BE2C (cell line): ENCODE data around the gene RAPGEF1.

ENCODE experiments used
- DNase-seq: peaks from one replicate; pipeline ENCODE4 v3.0.0-alpha.2; 2020
- H3K27me3 ChIP-seq: fragments of 250-450 bp; sonication (Bioruptor Pico); 2 replicates; pipeline ENCODE4 v1.5.1; 2020; ENCODE audit warnings: mild to moderate bottlenecking
- H3K36me3 ChIP-seq: fragments of 250-450 bp; sonication (Bioruptor Pico); 2 replicates; pipeline ENCODE4 v1.5.1; 2020; ENCODE audit warnings: mild to moderate bottlenecking
- H3K4me1 ChIP-seq: fragments of 250-450 bp; sonication (Bioruptor Pico); 2 replicates; pipeline ENCODE4 v1.5.1; 2020
- H3K4me3 ChIP-seq: 2 replicates; pipeline ENCODE4 v1.5.1; 2011; ENCODE audit warnings: low read depth, low read length
- H3K9me3 ChIP-seq: fragments of 250-450 bp; sonication (Bioruptor Pico); 2 replicates; pipeline ENCODE4 v1.5.1; 2020
- TF ChIP-seq, protein P1 (sequence below): IDR thresholded peaks from 2 replicates; pipeline ENCODE4 v1.5.1; 2012; ENCODE audit warnings: mild to moderate bottlenecking, low read depth, low read length

RAPGEF1 gene

DNA sequence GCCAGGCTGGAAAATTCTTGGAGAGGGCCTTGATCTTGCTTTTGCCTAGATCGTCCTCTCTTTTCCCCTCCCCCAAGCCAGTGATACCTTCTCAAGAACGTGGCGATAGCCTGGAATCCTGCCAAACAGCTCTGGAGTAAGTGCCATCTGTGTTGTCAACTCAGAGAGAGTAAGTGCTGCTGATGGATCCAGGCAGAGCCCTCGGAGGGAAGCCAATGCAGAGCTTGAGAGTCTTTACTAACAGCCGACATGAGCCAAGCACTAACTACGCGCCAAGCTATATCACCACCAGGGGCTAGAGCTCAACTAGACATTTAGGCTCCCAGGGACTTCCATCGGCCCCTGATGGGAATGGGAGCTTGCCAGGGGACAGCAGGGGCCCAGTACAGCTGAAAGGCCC lies 17.6 kb downstream of the RAPGEF1 start:
- H3K4me1 ChIP-seq = peaks cover 14% of the 10 kb centered on the region
- TF ChIP-seq, protein P1, sequence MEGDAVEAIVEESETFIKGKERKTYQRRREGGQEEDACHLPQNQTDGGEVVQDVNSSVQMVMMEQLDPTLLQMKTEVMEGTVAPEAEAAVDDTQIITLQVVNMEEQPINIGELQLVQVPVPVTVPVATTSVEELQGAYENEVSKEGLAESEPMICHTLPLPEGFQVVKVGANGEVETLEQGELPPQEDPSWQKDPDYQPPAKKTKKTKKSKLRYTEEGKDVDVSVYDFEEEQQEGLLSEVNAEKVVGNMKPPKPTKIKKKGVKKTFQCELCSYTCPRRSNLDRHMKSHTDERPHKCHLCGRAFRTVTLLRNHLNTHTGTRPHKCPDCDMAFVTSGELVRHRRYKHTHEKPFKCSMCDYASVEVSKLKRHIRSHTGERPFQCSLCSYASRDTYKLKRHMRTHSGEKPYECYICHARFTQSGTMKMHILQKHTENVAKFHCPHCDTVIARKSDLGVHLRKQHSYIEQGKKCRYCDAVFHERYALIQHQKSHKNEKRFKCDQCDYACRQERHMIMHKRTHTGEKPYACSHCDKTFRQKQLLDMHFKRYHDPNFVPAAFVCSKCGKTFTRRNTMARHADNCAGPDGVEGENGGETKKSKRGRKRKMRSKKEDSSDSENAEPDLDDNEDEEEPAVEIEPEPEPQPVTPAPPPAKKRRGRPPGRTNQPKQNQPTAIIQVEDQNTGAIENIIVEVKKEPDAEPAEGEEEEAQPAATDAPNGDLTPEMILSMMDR = peak; percentile 44
- H3K27me3 ChIP-seq = no peaks in the 10 kb centered on the region
- H3K36me3 ChIP-seq = no peaks in the 10 kb centered on the region
- H3K9me3 ChIP-seq = no peaks in the 10 kb centered on the region
- no peak overlapping the region for H3K4me3 ChIP-seq
- peak; percentile 80 for DNase-seq

DNA sequence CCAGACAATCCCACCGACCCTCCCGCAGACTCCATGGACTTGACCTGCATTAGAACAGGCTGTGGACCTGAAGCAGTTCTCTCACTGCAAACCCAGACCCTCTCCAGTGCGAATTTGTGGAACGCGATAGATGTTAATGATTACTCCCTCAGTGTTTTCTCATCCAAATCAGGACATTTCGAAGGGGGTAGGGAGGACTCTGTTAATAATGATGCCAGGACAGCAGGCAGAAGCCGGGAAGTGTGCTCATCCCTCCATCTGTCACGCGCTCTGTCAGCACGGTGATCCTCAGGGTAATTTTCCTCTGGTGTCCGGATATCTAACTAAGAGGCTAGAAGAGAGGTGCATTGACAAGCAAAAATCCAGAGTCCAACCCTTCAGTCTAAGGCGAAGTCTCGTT lies 18.8 kb downstream of the RAPGEF1 start:
- H3K27me3 ChIP-seq = no peaks in the 10 kb centered on the region
- TF ChIP-seq, protein P1 = no peak
- peaks cover 13% of the 10 kb centered on the region for H3K4me1 ChIP-seq
- no peaks in the 10 kb centered on the region for H3K9me3 ChIP-seq
- H3K4me3 ChIP-seq = no peak overlapping the region
- DNase-seq = no peak
- H3K36me3 ChIP-seq = no peaks in the 10 kb centered on the region

DNA sequence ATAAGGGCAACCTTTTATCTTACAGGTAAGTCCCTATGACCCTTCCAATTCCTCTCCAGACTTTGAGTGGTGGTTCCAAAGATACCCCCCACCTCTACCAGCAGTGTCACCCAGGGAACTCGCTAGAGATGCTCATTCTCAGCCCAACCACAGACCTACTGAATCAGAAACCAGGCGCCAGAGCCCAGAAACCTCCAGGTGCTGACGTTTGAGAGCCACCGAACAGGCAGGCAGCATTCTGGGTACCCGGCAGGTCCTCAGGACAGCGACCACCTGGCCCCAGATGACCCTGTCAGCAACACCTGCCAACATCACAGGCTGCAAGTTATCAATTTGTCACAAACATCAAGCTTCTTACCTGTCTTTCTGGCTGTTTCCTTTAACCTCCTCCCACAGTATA lies 19.5 kb downstream of the RAPGEF1 start:
- Histone ChIP-seq H3K4me1 (peaks cover 13% of the 10 kb centered on the region), H3K36me3 (no peaks in the 10 kb centered on the region), H3K4me3 (no peak overlapping the region), H3K9me3 (no peaks in the 10 kb centered on the region), H3K27me3 (no peaks in the 10 kb centered on the region)
- TF ChIP-seq, protein P1 = no peak
- no peak for DNase-seq

DNA sequence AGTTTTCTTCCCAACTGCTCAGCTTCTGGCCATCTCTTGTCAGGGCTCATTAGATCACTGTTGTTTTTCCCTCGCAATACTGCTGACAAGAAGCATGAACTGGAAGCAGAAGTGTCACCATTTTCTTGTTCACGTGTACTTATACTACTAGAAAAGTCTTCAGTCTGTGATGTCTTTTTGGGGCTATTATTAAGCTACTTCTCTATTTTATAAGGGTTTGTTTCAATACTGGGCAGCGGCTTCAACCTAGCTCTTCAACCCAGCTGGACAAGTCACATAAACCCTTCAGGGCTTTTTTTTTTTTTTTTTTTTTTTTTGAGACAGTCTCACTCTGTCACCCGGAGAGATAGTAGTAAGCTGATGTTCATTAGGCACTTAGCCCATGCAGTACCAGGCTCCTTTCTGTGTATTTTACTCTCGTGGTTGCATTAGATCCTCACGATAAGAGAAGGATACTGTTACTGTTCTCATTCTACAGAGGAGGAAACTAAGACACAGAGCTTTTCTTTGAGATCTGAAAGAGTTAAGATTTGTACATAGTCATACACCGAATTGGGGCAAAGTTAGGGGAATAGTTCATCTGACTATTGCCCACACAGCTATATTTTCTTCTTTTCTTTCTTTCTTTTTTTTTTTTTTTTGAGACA lies 20.5 kb downstream of the RAPGEF1 start:
- H3K9me3 ChIP-seq = no peaks in the 10 kb centered on the region
- no peak for DNase-seq
- H3K4me3 ChIP-seq = no peak overlapping the region
- no peaks in the 10 kb centered on the region for H3K27me3 ChIP-seq
- H3K4me1 ChIP-seq = peaks cover 13% of the 10 kb centered on the region
- no peaks in the 10 kb centered on the region for H3K36me3 ChIP-seq
- TF ChIP-seq, protein P1 = no peak

DNA sequence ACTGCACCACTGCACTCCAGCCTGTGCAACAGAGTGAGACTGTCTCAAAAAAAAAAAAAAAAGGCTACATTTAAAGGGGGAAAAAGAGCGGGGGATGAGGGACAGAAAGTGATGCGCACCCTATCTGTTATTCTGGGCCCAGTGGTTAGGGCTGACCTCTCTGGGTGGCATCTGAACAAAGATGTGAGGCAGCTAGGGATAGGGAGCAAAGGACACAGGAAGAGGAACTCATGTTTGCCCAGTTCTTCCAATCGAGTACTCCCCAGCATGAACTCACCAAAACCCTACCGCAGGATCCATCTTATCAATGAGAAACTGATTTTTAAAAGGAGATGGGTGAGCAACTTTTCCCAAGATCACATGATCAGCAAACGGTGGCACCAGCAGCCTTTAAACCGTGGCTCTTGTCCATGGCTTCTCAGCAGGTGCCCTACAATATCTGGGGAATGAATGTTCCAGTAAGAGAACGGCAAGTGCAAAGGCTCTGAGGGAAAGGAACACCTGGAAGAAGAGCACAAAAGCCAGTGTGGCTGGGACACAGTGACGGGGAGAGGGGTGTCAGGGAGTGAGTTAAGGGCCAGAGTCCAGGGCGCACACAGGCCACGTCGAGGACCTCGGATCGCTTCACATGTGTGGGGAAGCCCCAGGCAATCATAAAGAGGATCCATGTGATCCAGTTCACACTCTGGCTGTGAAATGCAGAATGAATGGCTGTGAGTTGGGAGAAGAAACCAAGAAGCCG lies 22.0 kb downstream of the RAPGEF1 start:
- no peaks in the 10 kb centered on the region for H3K9me3 ChIP-seq
- H3K4me1 ChIP-seq = peaks cover 13% of the 10 kb centered on the region
- H3K36me3 ChIP-seq = no peaks in the 10 kb centered on the region
- TF ChIP-seq, protein P1 = no peak
- no peaks in the 10 kb centered on the region for H3K27me3 ChIP-seq
- no peak for DNase-seq
- H3K4me3 ChIP-seq = no peak overlapping the region

DNA sequence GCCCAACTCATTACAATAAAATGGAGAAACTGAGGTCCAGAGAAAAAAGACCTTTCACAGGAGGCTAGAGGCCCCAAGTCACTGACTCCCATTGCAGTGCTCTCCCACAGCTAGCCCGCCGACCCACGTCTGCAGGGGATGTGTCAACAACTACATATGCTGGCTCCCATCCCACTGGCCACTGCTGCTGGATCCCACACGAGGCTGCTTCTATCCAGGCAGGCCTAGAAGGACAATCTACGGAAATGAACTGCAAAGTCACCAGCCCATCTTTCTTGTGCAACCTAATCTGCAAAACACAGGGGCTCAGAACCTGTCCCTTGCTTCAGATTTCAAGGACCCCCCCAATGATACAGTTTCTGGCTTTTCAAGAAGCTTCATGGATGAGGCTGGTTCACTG lies 24.0 kb downstream of the RAPGEF1 start:
- Histone ChIP-seq H3K36me3 (no peaks in the 10 kb centered on the region), H3K9me3 (no peaks in the 10 kb centered on the region), H3K4me3 (no peak overlapping the region), H3K4me1 (peaks cover 8% of the 10 kb centered on the region), H3K27me3 (no peaks in the 10 kb centered on the region)
- DNase-seq = no peak
- TF ChIP-seq, protein P1 = no peak
